ENCODE data around the gene RANBP6.

The RANBP6 gene

GRCh38 chr9:6006749-6007057, 8.7 kb downstream of the RANBP6 start:
- DNase-seq = no peak

DNA sequence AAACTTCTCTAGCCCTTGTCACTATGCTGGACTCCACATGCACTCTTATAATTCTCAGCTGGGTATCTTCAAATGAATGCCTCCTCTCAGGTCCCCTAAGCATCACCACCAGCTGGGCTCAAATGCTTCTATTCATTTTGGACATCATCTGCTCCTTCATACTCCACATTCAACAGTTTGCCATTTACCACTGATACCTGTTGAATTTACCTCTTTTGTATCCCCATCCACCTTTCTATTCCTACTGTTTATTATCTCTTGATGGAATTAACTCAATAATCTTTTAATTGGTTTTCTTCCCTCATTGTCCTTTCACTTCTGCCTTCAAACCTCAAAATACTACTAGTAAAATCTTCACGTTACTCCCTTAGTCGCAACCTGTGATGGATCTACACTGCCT, 14.5 kb downstream of the RANBP6 start:
- no peak for DNase-seq

GRCh38 chr9:5999443-6000101, 15.9 kb downstream of the RANBP6 start:
- DNase-seq = no peak

- DNase-seq = no peak
Observed at GRCh38 chr9:5994493-5994892, 20.9 kb downstream of the RANBP6 start.

GRCh38 chr9:5988265-5988664, 27.2 kb downstream of the RANBP6 start:
- no peak for DNase-seq

DNA sequence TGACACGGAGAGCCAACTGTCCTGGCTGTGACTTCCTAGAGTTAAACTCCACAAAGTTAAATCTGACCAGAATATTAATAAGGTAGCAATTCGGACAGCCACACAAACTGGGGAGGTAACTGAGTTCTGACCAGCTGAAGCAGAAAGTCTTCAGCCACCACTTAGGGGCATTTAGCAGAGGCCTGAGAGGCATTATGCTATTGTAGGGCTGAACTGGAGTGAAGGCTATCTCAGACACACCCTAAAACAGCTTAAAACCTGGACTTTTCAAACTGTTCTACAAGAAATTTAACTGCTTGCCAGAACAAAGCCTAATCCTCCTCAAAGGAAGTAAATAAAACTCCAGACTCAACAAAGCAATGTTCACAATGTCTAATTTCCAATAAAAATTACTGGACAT, 32.4 kb downstream of the RANBP6 start:
- DNase-seq = no peak

- no peak for DNase-seq
Observed at GRCh38 chr9:5982317-5982716, 33.1 kb downstream of the RANBP6 start.

GRCh38 chr9:5978523-5978922, 36.9 kb downstream of the RANBP6 start:
- no peak for DNase-seq

GRCh38 chr9:5976674-5977397, 38.6 kb downstream of the RANBP6 start:
- no peak for DNase-seq

- no peak for DNase-seq
Observed at GRCh38 chr9:5971740-5972139, 43.7 kb downstream of the RANBP6 start.

All from CD4-positive, alpha-beta T cell treated with Interleukin-4 for 4 hours (primary cell).